ENCODE results near the gene SRRT. TPM values are rescaled to one million over a fixed set of nuclear protein-coding genes. Genes with fewer than 3 reads are reported as not detected.

The SRRT gene
- total RNA-seq, 1 donor from 2014 or later, result 302 TPM

DNA sequence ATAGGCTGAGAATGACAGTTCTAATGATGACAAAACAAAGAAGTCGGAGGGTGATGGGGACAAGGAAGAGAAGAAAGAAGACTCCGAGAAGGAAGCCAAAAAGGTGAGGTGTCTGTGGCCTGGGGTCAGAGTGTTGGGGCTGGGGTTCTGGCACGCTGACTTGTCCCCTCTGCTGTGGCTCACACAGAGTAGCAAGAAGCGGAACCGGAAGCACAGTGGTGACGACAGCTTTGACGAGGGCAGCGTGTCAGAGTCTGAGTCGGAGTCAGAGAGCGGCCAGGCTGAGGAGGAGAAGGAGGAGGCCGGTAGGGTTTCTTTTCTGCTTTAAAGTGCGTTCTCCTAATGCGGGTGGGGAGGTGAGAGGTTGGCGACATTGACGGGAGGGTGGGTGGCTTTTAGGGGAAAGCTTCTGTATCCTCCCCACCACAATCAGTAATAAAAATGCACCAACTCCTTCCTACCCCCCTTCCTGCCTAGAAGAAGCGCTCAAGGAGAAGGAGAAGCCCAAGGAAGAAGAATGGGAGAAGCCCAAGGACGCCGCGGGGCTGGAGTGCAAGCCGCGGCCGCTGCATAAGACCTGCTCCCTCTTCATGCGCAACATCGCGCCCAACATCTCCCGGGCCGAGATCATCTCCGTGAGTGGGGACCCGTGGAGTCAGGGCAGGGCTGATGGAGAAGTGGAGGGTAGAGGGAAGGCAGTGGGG lies 10.0 kb downstream of the SRRT start:
- Mint-ChIP-seq H3K36me3 (ENCODE audit: insufficient read depth) (peaks cover 52% of the 10 kb centered on the region), H3K9me3 (ENCODE audit: low read depth) (no peaks in the 10 kb centered on the region), H3K4me1 (ENCODE audit: low read depth) (peaks cover 11% of the 10 kb centered on the region), H3K4me3 (ENCODE audit: low read depth) (no peak overlapping the region), H3K27me3 (no peaks in the 10 kb centered on the region), H3K27ac (no peak overlapping the region)
- DNase-seq (ENCODE audit: low spot score, unreplicated experiment), result no peak
- TF ChIP-seq, protein P1, sequence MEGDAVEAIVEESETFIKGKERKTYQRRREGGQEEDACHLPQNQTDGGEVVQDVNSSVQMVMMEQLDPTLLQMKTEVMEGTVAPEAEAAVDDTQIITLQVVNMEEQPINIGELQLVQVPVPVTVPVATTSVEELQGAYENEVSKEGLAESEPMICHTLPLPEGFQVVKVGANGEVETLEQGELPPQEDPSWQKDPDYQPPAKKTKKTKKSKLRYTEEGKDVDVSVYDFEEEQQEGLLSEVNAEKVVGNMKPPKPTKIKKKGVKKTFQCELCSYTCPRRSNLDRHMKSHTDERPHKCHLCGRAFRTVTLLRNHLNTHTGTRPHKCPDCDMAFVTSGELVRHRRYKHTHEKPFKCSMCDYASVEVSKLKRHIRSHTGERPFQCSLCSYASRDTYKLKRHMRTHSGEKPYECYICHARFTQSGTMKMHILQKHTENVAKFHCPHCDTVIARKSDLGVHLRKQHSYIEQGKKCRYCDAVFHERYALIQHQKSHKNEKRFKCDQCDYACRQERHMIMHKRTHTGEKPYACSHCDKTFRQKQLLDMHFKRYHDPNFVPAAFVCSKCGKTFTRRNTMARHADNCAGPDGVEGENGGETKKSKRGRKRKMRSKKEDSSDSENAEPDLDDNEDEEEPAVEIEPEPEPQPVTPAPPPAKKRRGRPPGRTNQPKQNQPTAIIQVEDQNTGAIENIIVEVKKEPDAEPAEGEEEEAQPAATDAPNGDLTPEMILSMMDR (IDR thresholded peaks at IDR 0.05; ENCODE audit: unreplicated experiment), result no peak

DNA sequence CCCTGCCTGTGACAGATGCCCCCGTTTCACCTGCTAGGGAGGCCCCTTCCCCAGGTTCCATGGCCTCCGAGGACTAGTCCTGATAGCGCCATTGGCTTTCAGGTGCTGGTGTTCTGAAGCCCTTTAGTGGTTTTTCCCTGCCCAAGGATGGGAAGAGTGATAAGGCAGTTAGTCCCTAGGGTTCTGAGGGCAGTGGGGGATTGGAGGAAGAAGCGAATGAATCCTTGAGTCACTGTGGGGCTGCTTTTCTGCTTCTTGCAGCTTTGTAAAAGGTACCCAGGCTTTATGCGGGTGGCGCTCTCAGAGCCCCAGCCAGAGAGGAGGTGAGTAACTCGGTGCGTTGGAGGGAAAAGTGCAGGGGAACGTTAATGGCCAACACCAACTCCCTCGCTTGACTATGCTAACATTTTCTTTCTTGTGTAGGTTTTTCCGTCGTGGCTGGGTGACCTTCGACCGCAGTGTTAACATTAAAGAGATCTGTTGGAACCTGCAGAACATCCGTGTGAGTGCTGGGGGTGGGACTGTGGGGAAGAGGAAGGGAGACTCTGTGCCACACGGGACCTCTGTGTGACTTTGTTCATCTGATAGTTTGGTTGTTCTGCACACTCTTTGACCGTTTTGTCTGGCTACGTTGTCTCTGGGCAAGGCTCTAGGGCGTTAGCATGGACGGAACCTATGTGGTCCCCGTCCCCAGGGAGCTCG lies 10.7 kb downstream of the SRRT start:
- no peak overlapping the region for H3K27ac Mint-ChIP-seq
- TF ChIP-seq, protein P1 (IDR thresholded peaks at IDR 0.05; ENCODE audit: unreplicated experiment), result no peak
- H3K9me3 Mint-ChIP-seq (ENCODE audit: low read depth), result no peaks in the 10 kb centered on the region
- peaks cover 48% of the 10 kb centered on the region for H3K36me3 Mint-ChIP-seq (ENCODE audit: insufficient read depth)
- no peaks in the 10 kb centered on the region for H3K27me3 Mint-ChIP-seq
- no peak for DNase-seq (ENCODE audit: low spot score, unreplicated experiment)
- no peak overlapping the region for H3K4me3 Mint-ChIP-seq (ENCODE audit: low read depth)
- peaks cover 14% of the 10 kb centered on the region for H3K4me1 Mint-ChIP-seq (ENCODE audit: low read depth)

DNA sequence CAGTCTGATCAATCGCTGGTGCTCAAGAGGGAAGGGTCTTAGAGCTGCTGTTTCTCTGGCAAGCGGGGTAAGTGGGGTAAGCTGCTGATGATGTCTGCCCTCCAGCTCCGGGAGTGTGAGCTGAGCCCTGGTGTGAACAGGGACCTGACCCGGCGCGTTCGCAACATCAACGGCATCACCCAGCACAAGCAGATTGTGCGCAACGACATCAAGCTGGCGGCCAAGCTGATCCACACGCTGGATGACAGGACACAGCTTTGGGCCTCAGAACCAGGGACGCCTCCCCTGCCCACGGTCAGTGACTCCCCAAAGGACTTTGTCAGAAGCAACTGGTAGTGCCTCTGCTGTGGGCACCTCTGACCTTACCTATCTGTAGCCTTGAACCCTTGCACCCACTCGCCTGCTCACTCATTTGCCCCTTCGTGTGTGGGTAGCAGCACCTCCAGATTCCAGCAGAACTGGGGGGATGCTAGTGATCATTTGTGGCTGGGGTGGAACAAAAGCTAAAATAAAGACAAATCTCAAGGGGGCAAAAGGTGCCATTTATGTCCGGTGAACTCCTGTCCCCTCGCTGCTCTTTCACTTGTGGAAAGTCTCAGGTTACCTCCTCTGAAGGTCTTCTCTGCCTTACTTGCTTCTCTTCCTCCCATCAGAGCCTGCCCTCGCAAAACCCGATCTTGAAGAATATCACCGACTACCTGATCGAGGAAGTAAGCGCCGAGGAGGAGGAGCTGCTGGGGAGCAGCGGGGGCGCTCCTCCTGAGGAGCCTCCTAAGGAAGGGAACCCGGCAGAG lies 11.4 kb downstream of the SRRT start:
- TF ChIP-seq, protein P1 (IDR thresholded peaks at IDR 0.05; ENCODE audit: unreplicated experiment), result no peak
- peaks cover 43% of the 10 kb centered on the region for H3K36me3 Mint-ChIP-seq (ENCODE audit: insufficient read depth)
- peak overlapping the region; percentile 65 for H3K27ac Mint-ChIP-seq
- H3K27me3 Mint-ChIP-seq, result no peaks in the 10 kb centered on the region
- no peaks in the 10 kb centered on the region for H3K9me3 Mint-ChIP-seq (ENCODE audit: low read depth)
- H3K4me3 Mint-ChIP-seq (ENCODE audit: low read depth), result no peak overlapping the region
- H3K4me1 Mint-ChIP-seq (ENCODE audit: low read depth), result peaks cover 16% of the 10 kb centered on the region
- no peak for DNase-seq (ENCODE audit: low spot score, unreplicated experiment)

DNA sequence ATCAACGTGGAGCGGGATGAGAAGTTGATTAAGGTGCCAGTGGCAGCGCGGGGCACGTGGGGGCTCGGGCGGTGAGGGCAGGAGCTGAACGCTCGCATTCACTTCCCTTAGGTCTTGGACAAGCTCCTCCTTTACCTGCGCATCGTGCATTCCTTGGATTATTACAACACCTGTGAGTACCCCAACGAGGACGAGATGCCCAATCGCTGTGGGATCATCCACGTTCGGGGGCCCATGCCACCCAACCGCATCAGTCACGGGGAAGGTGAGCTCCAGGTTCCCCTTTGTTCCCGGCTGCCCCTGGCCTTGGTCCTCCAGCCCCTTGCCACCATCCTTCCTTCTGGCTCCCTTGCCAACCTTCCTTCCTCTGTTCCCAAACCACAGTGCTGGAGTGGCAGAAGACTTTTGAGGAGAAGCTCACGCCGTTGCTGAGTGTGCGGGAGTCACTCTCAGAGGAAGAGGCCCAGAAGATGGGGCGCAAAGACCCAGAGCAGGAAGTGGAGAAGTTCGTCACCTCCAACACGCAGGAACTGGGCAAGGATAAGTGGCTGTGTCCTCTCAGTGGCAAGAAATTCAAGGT lies 12.1 kb downstream of the SRRT start:
- no peak overlapping the region for H3K4me3 Mint-ChIP-seq (ENCODE audit: low read depth)
- peaks cover 39% of the 10 kb centered on the region for H3K36me3 Mint-ChIP-seq (ENCODE audit: insufficient read depth)
- peaks cover 21% of the 10 kb centered on the region for H3K4me1 Mint-ChIP-seq (ENCODE audit: low read depth)
- H3K9me3 Mint-ChIP-seq (ENCODE audit: low read depth), result no peaks in the 10 kb centered on the region
- DNase-seq (ENCODE audit: low spot score, unreplicated experiment), result no peak
- no peaks in the 10 kb centered on the region for H3K27me3 Mint-ChIP-seq
- TF ChIP-seq, protein P1 (IDR thresholded peaks at IDR 0.05; ENCODE audit: unreplicated experiment), result no peak
- H3K27ac Mint-ChIP-seq, result peak overlapping the region; percentile 65

Data from progenitor cell of endocrine pancreas (in vitro differentiated cells).